ENCODE measurements around the gene OR6M1. TPM values are rescaled to one million over a fixed set of nuclear protein-coding genes. Genes with fewer than 3 reads are reported as not detected.

Gene OR6M1
- total and polyA plus RNA-seq, 4 donors: not detected

GRCh38 chr11:123852321-123852720 is 46.2 kb upstream of the OR6M1 start:
- H3K4me3 ChIP-seq (ENCODE audit: low read depth in 1 of 3, low read length in 3 of 3): no peak overlapping the region
- no peak for TF ChIP-seq FOXA2 (IDR thresholded peaks at IDR 0.05)
- TF ChIP-seq REST (IDR thresholded peaks at IDR 0.05): no peak
- no peak for TF ChIP-seq ATF3 (IDR thresholded peaks at IDR 0.05)
- TF ChIP-seq NR2F2 (IDR thresholded peaks at IDR 0.05): no peak
- TF ChIP-seq TAF1 (conservative IDR thresholded peaks at IDR 0.05): no peak
- no peak for TF ChIP-seq MAX (IDR thresholded peaks at IDR 0.05)
- no peak for DNase-seq (ENCODE audit: low spot score)

GRCh38 chr11:123851110-123851509 is 45.0 kb upstream of the OR6M1 start:
- no peak overlapping the region for H3K27ac ChIP-seq (ENCODE audit: low read depth in 1 of 2, low read length in 2 of 2)
- 90% methylated on average over 4 of the region's 4 CpGs for WGBS
- H3K4me3 ChIP-seq (ENCODE audit: low read depth in 1 of 3, low read length in 3 of 3): no peak overlapping the region
- H3K9me3 ChIP-seq (ENCODE audit: control insufficient read depth in 4 of 4, low read length in 3 of 4): no peaks in the 10 kb centered on the region
- TF ChIP-seq RAD21 (IDR thresholded peaks at IDR 0.05) (no peak), SP1 (IDR thresholded peaks at IDR 0.05) (no peak), RXRA (IDR thresholded peaks at IDR 0.05) (no peak), TAF1 (conservative IDR thresholded peaks at IDR 0.05) (no peak), ATF3 (IDR thresholded peaks at IDR 0.05) (no peak), FOXA2 (IDR thresholded peaks at IDR 0.05) (no peak), YY1 (IDR thresholded peaks at IDR 0.05) (no peak), CTCF (IDR thresholded peaks at IDR 0.05; ENCODE audit: low read depth, low read length, missing input control) (no peak), ZBTB33 (IDR thresholded peaks at IDR 0.05) (no peak), GABPA (IDR thresholded peaks at IDR 0.05 in 1 of 2, conservative IDR thresholded peaks at IDR 0.05 in 1 of 2) (no peak), FOXA1 (IDR thresholded peaks at IDR 0.05) (no peak)
- no peak overlapping the region for H3K9ac ChIP-seq (ENCODE audit: low read depth in 1 of 2, low read length in 2 of 2)
- no peak for DNase-seq (ENCODE audit: low spot score)
- H3K27me3 ChIP-seq (ENCODE audit: control insufficient read depth in 4 of 4, insufficient read depth in 4 of 4, low read length in 3 of 4): peaks cover 0 to 4% (median 0%) of the 10 kb centered on the region in 4 donors
- no peaks in the 10 kb centered on the region for H3K4me1 ChIP-seq (ENCODE audit: control insufficient read depth in 4 of 4, insufficient read depth in 4 of 4, low read length in 3 of 4)
- no peaks in the 10 kb centered on the region for H3K36me3 ChIP-seq (ENCODE audit: control insufficient read depth in 4 of 4, insufficient read depth in 3 of 4, low read depth in 1 of 4, low read length in 3 of 4)

More at GRCh38 chr11:123852321-123852720, 46.2 kb upstream of the OR6M1 start:
- no peaks in the 10 kb centered on the region for H3K36me3 ChIP-seq (ENCODE audit: control insufficient read depth in 4 of 4, insufficient read depth in 3 of 4, low read depth in 1 of 4, low read length in 3 of 4)
- H3K4me1 ChIP-seq (ENCODE audit: control insufficient read depth in 4 of 4, insufficient read depth in 4 of 4, low read length in 3 of 4): no peaks in the 10 kb centered on the region
- no peak overlapping the region for H3K9ac ChIP-seq (ENCODE audit: low read depth in 1 of 2, low read length in 2 of 2)
- H3K9me3 ChIP-seq (ENCODE audit: control insufficient read depth in 4 of 4, low read length in 3 of 4): peaks cover 0 to under 1% (median 0%) of the 10 kb centered on the region in 4 donors
- peaks cover 0 to 4% (median 0%) of the 10 kb centered on the region in 4 donors for H3K27me3 ChIP-seq (ENCODE audit: control insufficient read depth in 4 of 4, insufficient read depth in 4 of 4, low read length in 3 of 4)
- no peak overlapping the region for H3K27ac ChIP-seq (ENCODE audit: low read depth in 1 of 2, low read length in 2 of 2)

Data from liver (tissue), 9 donors.